ENCODE data around the gene FBXW5. TPM values are rescaled to one million over a fixed set of nuclear protein-coding genes. Genes with fewer than 3 reads are reported as not detected.

The FBXW5 gene
- total and polyA plus RNA-seq, 10 of the 15 experiments (the other 5 are each of a cell fraction or from before 2014, with no cell fraction given): 0.21 to 97.3 (median 44.5) TPM

DNA sequence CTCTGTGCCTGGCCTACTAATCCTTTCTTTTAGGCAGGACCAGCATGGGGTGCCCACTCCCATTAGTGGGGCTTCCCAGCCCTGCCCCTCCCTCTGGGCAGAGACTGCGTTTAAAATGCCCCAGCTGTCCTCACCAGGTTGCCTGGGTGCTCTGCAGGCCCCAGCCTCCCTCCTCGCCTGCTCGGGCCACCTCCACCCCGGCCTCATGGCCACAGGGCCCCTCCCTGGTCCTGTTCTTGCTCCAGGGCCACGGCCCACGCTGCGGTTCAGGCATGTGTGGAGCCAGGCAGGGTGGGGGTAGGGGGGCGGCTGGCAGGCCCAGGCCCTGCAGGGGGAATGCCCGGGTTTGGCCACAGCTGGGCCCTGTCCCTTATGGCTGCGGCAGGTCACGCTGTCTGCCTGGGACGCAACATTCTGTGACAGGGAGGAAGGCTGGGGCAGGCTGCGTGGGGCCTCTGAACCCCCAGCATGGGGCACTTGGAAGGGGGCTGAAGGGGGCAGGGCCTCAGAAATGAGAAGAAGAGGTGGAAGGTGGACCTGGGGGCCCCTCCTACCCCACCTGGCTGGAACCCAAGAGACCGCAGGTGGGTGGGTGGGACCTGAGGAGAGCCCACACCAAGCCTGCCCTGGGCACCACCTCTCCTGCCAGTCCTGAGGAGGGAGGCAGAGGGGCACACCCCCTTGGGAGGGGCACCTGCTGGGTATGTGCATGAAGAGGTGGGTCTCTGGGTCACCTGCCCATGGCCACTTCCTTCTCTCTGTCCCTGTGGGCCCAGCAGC, 7.2 kb upstream of the FBXW5 start, which contains the start of gene LCN12:
Gene LCN12, plus strand, starts transcription at position 733 of the 780 bp plus-strand sequence. CDS start 55 bp downstream, outside the sequence.
- H3K4me2 ChIP-seq (ENCODE audit: control insufficient read depth, insufficient read depth): no peak within 1 kb of the TSS
- ATAC-seq (no peak), FAIRE-seq (no peak), DNase-seq (ENCODE audit: low read depth, low spot score) (no peak)
- in situ Hi-C loops (cut with MboI): no loop called here
- H3K4me1 ChIP-seq (ENCODE audit: control insufficient read depth, insufficient read depth, low read length): peaks cover 6% of the 10 kb centered on the region; the same call in 1 of the 2 replicates
- 44% methylated on average over 13 of the region's 14 CpGs for WGBS (ENCODE audit: insufficient coverage, insufficient replicate concordance, low lambda C conversion rate, missing lambda C conversion rate)
- H4K20me1 ChIP-seq (ENCODE audit: control insufficient read depth, insufficient read depth): no peaks in the 10 kb centered on the region
- no peak within 1 kb of the TSS for H3K9ac ChIP-seq (ENCODE audit: control insufficient read depth, insufficient read depth, low read length)
- no peak within 1 kb of the TSS for H3K27ac ChIP-seq (ENCODE audit: control insufficient read depth, insufficient read depth)
- no peaks in the 10 kb centered on the region for H3K9me3 ChIP-seq (replicated peaks; ENCODE audit: control insufficient read depth, insufficient read depth, low read length)
- ChIA-PET RAD21 (ENCODE audit: unreplicated experiment) (no interaction called here), POLR2A (interaction anchor here (0.6 kb wide), 1 partner anchor 271 kb away, joined by 3 read pairs; no protein-coding TSS in a partner anchor), CTCF (interaction anchor here (0.7 to 1.3 kb wide), 4 partner anchors 15 to 276 kb away, joined by 3 to 10 read pairs (median 4); partner anchors contain the start of gene RNF224), SMC1A (ENCODE audit: uncharacterized antibody, unreplicated experiment) (interaction anchor here (1.1 to 1.5 kb wide), 3 partner anchors 48 to 83 kb away, joined by 3 to 8 read pairs (median 4); no protein-coding TSS in a partner anchor)
- no peaks in the 10 kb centered on the region for H3K36me3 ChIP-seq (ENCODE audit: control insufficient read depth in 2 of 2, insufficient read depth in 2 of 2, low read length in 1 of 2)
- BruUV-seq (replicated peaks): no TSS peak
- no peak within 1 kb of the TSS for H2AFZ ChIP-seq (ENCODE audit: control insufficient read depth, low read depth, low read length)
- no peak within 1 kb of the TSS for H3K4me3 ChIP-seq
- H3K79me2 ChIP-seq (ENCODE audit: control insufficient read depth, insufficient read depth, low read length): no peaks in the 10 kb centered on the region
- intact Hi-C loops (cut with micrococcal nuclease; ENCODE audit: unreplicated experiment): no loop called here
- no peaks in the 10 kb centered on the region for H3K27me3 ChIP-seq (replicated peaks in 1 of 2; ENCODE audit: control insufficient read depth in 2 of 2, insufficient read depth in 2 of 2, low read length in 1 of 2)
- TF ChIP-seq NR2C2 (IDR thresholded peaks at IDR 0.05; ENCODE audit: borderline replicate concordance, control insufficient read depth, insufficient read length, low read depth) (no peak), SMAD1 (IDR thresholded peaks at IDR 0.05; ENCODE audit: low read depth, partially characterized antibody) (no peak), MLLT1 (IDR thresholded peaks at IDR 0.05) (no peak), KLF5 (IDR thresholded peaks at IDR 0.05; ENCODE audit: partially characterized antibody) (no peak), RAD21 (IDR thresholded peaks at IDR 0.05; ENCODE audit: insufficient read depth, low read depth, low read length) (no peak), SREBF2 (IDR thresholded peaks at IDR 0.05; ENCODE audit: low read length) (no peak), ZNF274 (IDR thresholded peaks at IDR 0.05; ENCODE audit: insufficient read depth, insufficient read length) (no peak), SUZ12 (IDR thresholded peaks at IDR 0.05; ENCODE audit: unreplicated experiment) (no peak), NR2F1 (conservative IDR thresholded peaks at IDR 0.05) (no peak), CBFB (IDR thresholded peaks at IDR 0.05; ENCODE audit: low read depth) (no peak), IRF4 (IDR thresholded peaks at IDR 0.05; ENCODE audit: low read depth, low read length) (no peak), ESRRA (IDR thresholded peaks at IDR 0.05; ENCODE audit: low read length) (no peak), EGR1 (IDR thresholded peaks at IDR 0.05; ENCODE audit: borderline replicate concordance in 1 of 2, low read depth in 2 of 2, low read length in 2 of 2) (no peak), CHD2 (IDR thresholded peaks at IDR 0.05; ENCODE audit: borderline replicate concordance, low read depth, low read length) (no peak), ZNF207 (IDR thresholded peaks at IDR 0.05; ENCODE audit: borderline replicate concordance) (no peak), CREM (IDR thresholded peaks at IDR 0.05; ENCODE audit: low read depth) (no peak)
- TF ChIP-seq, protein P1, sequence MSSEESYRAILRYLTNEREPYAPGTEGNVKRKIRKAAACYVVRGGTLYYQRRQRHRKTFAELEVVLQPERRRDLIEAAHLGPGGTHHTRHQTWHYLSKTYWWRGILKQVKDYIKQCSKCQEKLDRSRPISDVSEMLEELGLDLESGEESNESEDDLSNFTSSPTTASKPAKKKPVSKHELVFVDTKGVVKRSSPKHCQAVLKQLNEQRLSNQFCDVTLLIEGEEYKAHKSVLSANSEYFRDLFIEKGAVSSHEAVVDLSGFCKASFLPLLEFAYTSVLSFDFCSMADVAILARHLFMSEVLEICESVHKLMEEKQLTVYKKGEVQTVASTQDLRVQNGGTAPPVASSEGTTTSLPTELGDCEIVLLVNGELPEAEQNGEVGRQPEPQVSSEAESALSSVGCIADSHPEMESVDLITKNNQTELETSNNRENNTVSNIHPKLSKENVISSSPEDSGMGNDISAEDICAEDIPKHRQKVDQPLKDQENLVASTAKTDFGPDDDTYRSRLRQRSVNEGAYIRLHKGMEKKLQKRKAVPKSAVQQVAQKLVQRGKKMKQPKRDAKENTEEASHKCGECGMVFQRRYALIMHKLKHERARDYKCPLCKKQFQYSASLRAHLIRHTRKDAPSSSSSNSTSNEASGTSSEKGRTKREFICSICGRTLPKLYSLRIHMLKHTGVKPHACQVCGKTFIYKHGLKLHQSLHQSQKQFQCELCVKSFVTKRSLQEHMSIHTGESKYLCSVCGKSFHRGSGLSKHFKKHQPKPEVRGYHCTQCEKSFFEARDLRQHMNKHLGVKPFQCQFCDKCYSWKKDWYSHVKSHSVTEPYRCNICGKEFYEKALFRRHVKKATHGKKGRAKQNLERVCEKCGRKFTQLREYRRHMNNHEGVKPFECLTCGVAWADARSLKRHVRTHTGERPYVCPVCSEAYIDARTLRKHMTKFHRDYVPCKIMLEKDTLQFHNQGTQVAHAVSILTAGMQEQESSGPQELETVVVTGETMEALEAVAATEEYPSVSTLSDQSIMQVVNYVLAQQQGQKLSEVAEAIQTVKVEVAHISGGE (CRISPR knock-in tag; IDR thresholded peaks at IDR 0.05): no peak
- TF ChIP-seq, protein P2, sequence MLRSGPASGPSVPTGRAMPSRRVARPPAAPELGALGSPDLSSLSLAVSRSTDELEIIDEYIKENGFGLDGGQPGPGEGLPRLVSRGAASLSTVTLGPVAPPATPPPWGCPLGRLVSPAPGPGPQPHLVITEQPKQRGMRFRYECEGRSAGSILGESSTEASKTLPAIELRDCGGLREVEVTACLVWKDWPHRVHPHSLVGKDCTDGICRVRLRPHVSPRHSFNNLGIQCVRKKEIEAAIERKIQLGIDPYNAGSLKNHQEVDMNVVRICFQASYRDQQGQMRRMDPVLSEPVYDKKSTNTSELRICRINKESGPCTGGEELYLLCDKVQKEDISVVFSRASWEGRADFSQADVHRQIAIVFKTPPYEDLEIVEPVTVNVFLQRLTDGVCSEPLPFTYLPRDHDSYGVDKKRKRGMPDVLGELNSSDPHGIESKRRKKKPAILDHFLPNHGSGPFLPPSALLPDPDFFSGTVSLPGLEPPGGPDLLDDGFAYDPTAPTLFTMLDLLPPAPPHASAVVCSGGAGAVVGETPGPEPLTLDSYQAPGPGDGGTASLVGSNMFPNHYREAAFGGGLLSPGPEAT (IDR thresholded peaks at IDR 0.05; ENCODE audit: low read depth): no peak
